Loucy (cell line): ENCODE results near the gene SAMD4A.

Source experiments
- EZH2phosphoT487 ChIP-seq: fragments of 200-600 bp; IDR thresholded peaks from 2 replicates; pipeline ENCODE4 v1.6.1; 2018; ENCODE audit warnings: antibody characterized with exemption, mild to moderate bottlenecking, moderate library complexity, borderline replicate concordance
- TF ChIP-seq, protein P1 (sequence below): fragments of 200-600 bp; sonication (generic); conservative IDR thresholded peaks from 2 replicates; pipeline ENCODE4 v1.5.1; 2014; ENCODE audit warnings: mild to moderate bottlenecking, antibody characterized with exemption, low read length

DNA sequence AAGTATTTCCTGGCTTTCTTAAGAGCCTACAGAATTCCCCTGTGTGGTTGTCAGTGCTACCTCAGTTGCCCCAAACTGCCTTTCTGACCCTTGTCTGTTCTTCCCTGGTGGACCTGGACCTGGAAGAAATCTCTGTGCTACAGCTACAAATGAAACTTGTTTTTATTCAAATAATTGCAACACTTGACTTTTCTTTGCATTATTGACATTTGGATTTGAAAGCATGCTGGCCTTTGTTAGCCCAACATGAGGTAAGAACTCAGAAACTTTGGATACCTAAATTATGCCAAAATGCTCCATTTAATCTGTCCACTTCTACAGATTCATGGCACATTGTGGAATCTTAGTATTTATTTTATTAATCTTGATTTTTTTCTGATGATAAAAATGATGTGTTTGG lies 142.9 kb downstream of the SAMD4A start:
- TF ChIP-seq, protein P1, sequence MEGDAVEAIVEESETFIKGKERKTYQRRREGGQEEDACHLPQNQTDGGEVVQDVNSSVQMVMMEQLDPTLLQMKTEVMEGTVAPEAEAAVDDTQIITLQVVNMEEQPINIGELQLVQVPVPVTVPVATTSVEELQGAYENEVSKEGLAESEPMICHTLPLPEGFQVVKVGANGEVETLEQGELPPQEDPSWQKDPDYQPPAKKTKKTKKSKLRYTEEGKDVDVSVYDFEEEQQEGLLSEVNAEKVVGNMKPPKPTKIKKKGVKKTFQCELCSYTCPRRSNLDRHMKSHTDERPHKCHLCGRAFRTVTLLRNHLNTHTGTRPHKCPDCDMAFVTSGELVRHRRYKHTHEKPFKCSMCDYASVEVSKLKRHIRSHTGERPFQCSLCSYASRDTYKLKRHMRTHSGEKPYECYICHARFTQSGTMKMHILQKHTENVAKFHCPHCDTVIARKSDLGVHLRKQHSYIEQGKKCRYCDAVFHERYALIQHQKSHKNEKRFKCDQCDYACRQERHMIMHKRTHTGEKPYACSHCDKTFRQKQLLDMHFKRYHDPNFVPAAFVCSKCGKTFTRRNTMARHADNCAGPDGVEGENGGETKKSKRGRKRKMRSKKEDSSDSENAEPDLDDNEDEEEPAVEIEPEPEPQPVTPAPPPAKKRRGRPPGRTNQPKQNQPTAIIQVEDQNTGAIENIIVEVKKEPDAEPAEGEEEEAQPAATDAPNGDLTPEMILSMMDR, result no peak
- no peak for TF ChIP-seq EZH2phosphoT487
